ENCODE data around the gene SEPTIN8.

- TF ChIP-seq, protein P1, sequence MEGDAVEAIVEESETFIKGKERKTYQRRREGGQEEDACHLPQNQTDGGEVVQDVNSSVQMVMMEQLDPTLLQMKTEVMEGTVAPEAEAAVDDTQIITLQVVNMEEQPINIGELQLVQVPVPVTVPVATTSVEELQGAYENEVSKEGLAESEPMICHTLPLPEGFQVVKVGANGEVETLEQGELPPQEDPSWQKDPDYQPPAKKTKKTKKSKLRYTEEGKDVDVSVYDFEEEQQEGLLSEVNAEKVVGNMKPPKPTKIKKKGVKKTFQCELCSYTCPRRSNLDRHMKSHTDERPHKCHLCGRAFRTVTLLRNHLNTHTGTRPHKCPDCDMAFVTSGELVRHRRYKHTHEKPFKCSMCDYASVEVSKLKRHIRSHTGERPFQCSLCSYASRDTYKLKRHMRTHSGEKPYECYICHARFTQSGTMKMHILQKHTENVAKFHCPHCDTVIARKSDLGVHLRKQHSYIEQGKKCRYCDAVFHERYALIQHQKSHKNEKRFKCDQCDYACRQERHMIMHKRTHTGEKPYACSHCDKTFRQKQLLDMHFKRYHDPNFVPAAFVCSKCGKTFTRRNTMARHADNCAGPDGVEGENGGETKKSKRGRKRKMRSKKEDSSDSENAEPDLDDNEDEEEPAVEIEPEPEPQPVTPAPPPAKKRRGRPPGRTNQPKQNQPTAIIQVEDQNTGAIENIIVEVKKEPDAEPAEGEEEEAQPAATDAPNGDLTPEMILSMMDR (IDR thresholded peaks at IDR 0.05; ENCODE audit: borderline replicate concordance, extremely low read depth, low read length, poor library complexity, severe bottlenecking), result no peak
- no peak for TF ChIP-seq EZH2 (IDR thresholded peaks at IDR 0.05; ENCODE audit: borderline replicate concordance, low read depth, low read length, severe bottlenecking)
These were observed 39.5 kb upstream of the SEPTIN8 start for GRCh38 chr5:132816554-132816953.
